OCI-LY1 (cell line): ENCODE data around the gene VRK1.

Source experiments
- H2AFZ ChIP-seq: fragments of 200-600 bp; sonication (generic), shearing (Covaris generic); 2 replicates; pipeline ENCODE4 v1.6.0; 2014; ENCODE audit warnings: antibody characterized with exemption, mild to moderate bottlenecking, low read length
- H3F3A ChIP-seq: fragments of 200-600 bp; sonication (generic), shearing (Covaris generic); 2 replicates; pipeline ENCODE4 v1.6.0; 2014; ENCODE audit warnings: mild to moderate bottlenecking, antibody characterized with exemption, low read length, moderate library complexity; ENCODE audit not compliant: insufficient read depth
- H3K27ac ChIP-seq: fragments of 200-600 bp; sonication (generic); 2 replicates; pipeline ENCODE4 v1.5.1; 2014; ENCODE audit warnings: low read length, mixed run types, mild to moderate bottlenecking, low read depth; ENCODE audit not compliant: poor library complexity, severe bottlenecking
- H3K27me3 ChIP-seq: fragments of 200-600 bp; sonication (generic); 2 replicates; pipeline ENCODE4 v1.6.0; 2014; ENCODE audit warnings: antibody characterized with exemption, mild to moderate bottlenecking, low read length, moderate library complexity; ENCODE audit not compliant: insufficient read depth
- H3K36me3 ChIP-seq: fragments of 200-600 bp; sonication (generic); 2 replicates; pipeline ENCODE4 v1.6.1; 2014; ENCODE audit warnings: mild to moderate bottlenecking, antibody characterized with exemption, low read length, moderate library complexity, mixed read lengths; ENCODE audit not compliant: insufficient read depth
- H3K4me1 ChIP-seq: fragments of 200-600 bp; sonication (generic); 2 replicates; pipeline ENCODE4 v1.5.1; 2014; ENCODE audit warnings: mild to moderate bottlenecking, low read length, moderate library complexity; ENCODE audit not compliant: insufficient read depth, severe bottlenecking
- H3K4me2 ChIP-seq: fragments of 200-600 bp; sonication (generic), shearing (Covaris generic); 2 replicates; pipeline ENCODE4 v1.6.1; 2014; ENCODE audit warnings: low read length
- H3K4me3 ChIP-seq: fragments of 200-600 bp; sonication (generic); 2 replicates; pipeline ENCODE4 v1.5.1; 2014; ENCODE audit warnings: low read length, low read depth, mild to moderate bottlenecking, mixed read lengths; ENCODE audit not compliant: poor library complexity, severe bottlenecking
- H3K79me2 ChIP-seq: fragments of 200-600 bp; shearing (Covaris generic); 2 replicates; pipeline ENCODE4 v1.6.1; 2016; ENCODE audit warnings: mixed run types, low read length, mixed read lengths; ENCODE audit not compliant: insufficient read depth
- H3K9ac ChIP-seq: fragments of 200-600 bp; sonication (generic), shearing (Covaris generic); 2 replicates; pipeline ENCODE4 v1.6.1; 2014; ENCODE audit warnings: mild to moderate bottlenecking, low read length, mixed read lengths
- H3K9me2 ChIP-seq: fragments of 200-600 bp; sonication (generic), shearing (Covaris generic); 2 replicates; pipeline ENCODE4 v1.6.1; 2014; ENCODE audit warnings: low read depth, mild to moderate bottlenecking, low read length, mixed read lengths
- H3K9me3 ChIP-seq: fragments of 200-600 bp; shearing (Covaris generic); 2 replicates; pipeline ENCODE4 v1.6.1; 2014; ENCODE audit warnings: low read length, mixed read lengths
- H4K20me1 ChIP-seq: fragments of 200-600 bp; sonication (generic), shearing (Covaris generic); 2 replicates; pipeline ENCODE4 v1.6.0; 2016; ENCODE audit warnings: mild to moderate bottlenecking, low read length; ENCODE audit not compliant: insufficient read depth
- CTCF ChIP-seq: fragments of 200-600 bp; sonication (generic), shearing (Covaris generic); IDR thresholded peaks from 2 replicates; pipeline ENCODE4 v1.5.1; 2017; ENCODE audit warnings: mild to moderate bottlenecking, antibody characterized with exemption, low read length, moderate library complexity, mixed read lengths
- EZH2 ChIP-seq: fragments of 200-600 bp; sonication (generic), shearing (Covaris generic); IDR thresholded peaks from 2 replicates; pipeline ENCODE4 v1.8.0; 2017; ENCODE audit warnings: borderline replicate concordance, mixed run types, mild to moderate bottlenecking, antibody characterized with exemption, low read length, moderate library complexity, mixed read lengths

Gene VRK1, protein sequence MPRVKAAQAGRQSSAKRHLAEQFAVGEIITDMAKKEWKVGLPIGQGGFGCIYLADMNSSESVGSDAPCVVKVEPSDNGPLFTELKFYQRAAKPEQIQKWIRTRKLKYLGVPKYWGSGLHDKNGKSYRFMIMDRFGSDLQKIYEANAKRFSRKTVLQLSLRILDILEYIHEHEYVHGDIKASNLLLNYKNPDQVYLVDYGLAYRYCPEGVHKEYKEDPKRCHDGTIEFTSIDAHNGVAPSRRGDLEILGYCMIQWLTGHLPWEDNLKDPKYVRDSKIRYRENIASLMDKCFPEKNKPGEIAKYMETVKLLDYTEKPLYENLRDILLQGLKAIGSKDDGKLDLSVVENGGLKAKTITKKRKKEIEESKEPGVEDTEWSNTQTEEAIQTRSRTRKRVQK

GRCh38 chr14:96796851-96797581, at the start of gene VRK1:
TSS of gene VRK1 (plus strand) at chr14:96797382. CDS start at chr14:96833472, 36,090 bp downstream.
- peak within 1 kb of the TSS; percentile 76 for H3K4me2 ChIP-seq
- H3K27ac ChIP-seq, result peak within 1 kb of the TSS; percentile 73
- TF ChIP-seq EZH2, result no peak
- H3F3A ChIP-seq, result no peaks in the 10 kb centered on the region
- no peaks in the 10 kb centered on the region for H4K20me1 ChIP-seq
- H3K27me3 ChIP-seq, result no peaks in the 10 kb centered on the region
- peak within 1 kb of the TSS; percentile 79 for H3K9ac ChIP-seq
- no peaks in the 10 kb centered on the region for H3K36me3 ChIP-seq
- H3K4me1 ChIP-seq, result peaks cover 28% of the 10 kb centered on the region
- H3K4me3 ChIP-seq, result peak within 1 kb of the TSS; percentile 81
- no peaks in the 10 kb centered on the region for H3K9me2 ChIP-seq
- H3K79me2 ChIP-seq, result peaks cover 43% of the 10 kb centered on the region
- no peaks in the 10 kb centered on the region for H3K9me3 ChIP-seq
- H2AFZ ChIP-seq, result no peak within 1 kb of the TSS

DNA sequence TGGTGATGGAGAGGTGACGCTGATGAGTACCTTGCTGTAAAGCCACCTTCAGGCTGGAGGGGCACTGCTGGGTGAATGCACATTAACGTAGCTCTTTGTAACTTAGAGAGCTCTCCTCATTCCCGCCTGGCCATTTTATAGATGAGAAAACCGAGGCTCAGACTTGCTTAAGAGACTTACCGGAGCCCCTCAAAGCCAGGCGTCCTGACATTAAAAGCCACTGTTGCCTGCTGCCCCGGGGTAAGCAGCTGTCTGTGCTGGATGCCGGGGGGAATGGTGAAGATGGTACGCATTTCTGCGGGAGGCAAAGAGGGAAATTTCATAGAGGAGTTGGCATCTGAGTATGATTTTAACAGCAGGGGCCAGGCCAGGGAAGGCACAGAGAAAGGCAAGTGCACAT, 49.6 kb upstream of the VRK1 start:
- no peaks in the 10 kb centered on the region for H3K9me2 ChIP-seq

DNA sequence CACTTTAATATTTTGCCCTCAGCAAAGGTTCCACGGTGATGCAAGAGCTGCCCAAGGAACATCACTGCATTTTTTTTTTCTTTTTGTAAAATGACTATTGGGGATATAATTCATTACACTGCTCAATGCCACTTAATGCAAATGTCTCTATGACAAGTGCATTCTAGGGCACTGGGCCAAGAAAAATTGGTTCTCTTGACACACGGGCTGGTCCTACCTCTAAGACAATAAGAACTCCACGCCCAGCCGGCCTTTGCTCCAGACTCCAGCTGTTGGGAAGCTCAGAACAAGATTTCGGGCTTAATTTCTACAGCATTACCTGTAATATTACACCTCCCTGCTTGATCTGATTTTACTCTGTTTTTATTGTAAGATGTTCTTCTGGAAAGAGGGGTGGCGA, 48.8 kb upstream of the VRK1 start:
- Histone ChIP-seq H3K27ac (no peak overlapping the region), H3K4me2 (no peak overlapping the region), H3K9ac (no peak overlapping the region)

More for the DNA sequence above, 49.6 kb upstream of the VRK1 start:
- Histone ChIP-seq H3F3A (no peaks in the 10 kb centered on the region), H3K4me2 (no peak overlapping the region), H3K9ac (no peak overlapping the region), H3K4me3 (no peak overlapping the region), H3K4me1 (no peaks in the 10 kb centered on the region), H3K27me3 (no peaks in the 10 kb centered on the region), H3K79me2 (no peaks in the 10 kb centered on the region), H4K20me1 (no peaks in the 10 kb centered on the region), H3K9me3 (no peaks in the 10 kb centered on the region), H2AFZ (no peak overlapping the region), H3K27ac (no peak overlapping the region), H3K36me3 (no peaks in the 10 kb centered on the region)
- no peak for TF ChIP-seq CTCF
- no peak for TF ChIP-seq EZH2

More for the DNA sequence above, 48.8 kb upstream of the VRK1 start:
- Histone ChIP-seq H3K4me1 (no peaks in the 10 kb centered on the region), H3K9me3 (no peaks in the 10 kb centered on the region), H3K4me3 (no peak overlapping the region), H4K20me1 (no peaks in the 10 kb centered on the region), H3K36me3 (no peaks in the 10 kb centered on the region), H3K27me3 (no peaks in the 10 kb centered on the region), H3F3A (no peaks in the 10 kb centered on the region), H3K9me2 (no peaks in the 10 kb centered on the region), H2AFZ (no peak overlapping the region), H3K79me2 (no peaks in the 10 kb centered on the region)
- TF ChIP-seq CTCF (no peak), EZH2 (no peak)
